Activated T-helper 1 cell treated with anti-CD3 and anti-CD28 coated beads, Interleukin-12 subunit alpha, Interleukin-12 subunit beta, Interleukin-2, Interleukin-4 antibody, amounts not matched to agents 30 ng/mL and 10 ng/mL and 1 ng/mL, durations not matched to agents 14 hours and 24 hours and 36 hours (primary cell): ENCODE data around the gene DACT1. TPM values are rescaled to one million over a fixed set of nuclear protein-coding genes. Genes with fewer than 3 reads are reported as not detected.

Source experiments
- DNase-seq: peaks from one replicate; pipeline ENCODE4 v3.0.0; 2021; ENCODE audit warnings: low spot score
- H3K27ac Mint-ChIP-seq: one replicate; pipeline ENCODE4 v1.8.0; 2021; ENCODE audit warnings: mild to moderate bottlenecking, mixed read lengths
- H3K27me3 Mint-ChIP-seq: one replicate; pipeline ENCODE4 v1.8.0; 2022; ENCODE audit warnings: mild to moderate bottlenecking, moderate library complexity, mixed read lengths; ENCODE audit not compliant: insufficient read depth
- H3K36me3 Mint-ChIP-seq: one replicate; pipeline ENCODE4 v1.8.0; 2021; ENCODE audit warnings: low read depth, mixed read lengths
- H3K4me1 Mint-ChIP-seq: one replicate; pipeline ENCODE4 v1.8.0; 2021; ENCODE audit warnings: low read depth, mixed read lengths
- H3K4me3 Mint-ChIP-seq: one replicate; pipeline ENCODE4 v1.8.0; 2021; ENCODE audit warnings: mild to moderate bottlenecking, moderate library complexity, mixed read lengths
- H3K9me3 Mint-ChIP-seq: one replicate; pipeline ENCODE4 v1.8.0; 2021; ENCODE audit warnings: mixed read lengths
- intact Hi-C: fragments of 100-400 bp; cut with micrococcal nuclease; formaldehyde crosslinking; loops from one replicate; pipeline ENCODE4 v1.15.1; 2024
- total RNA-seq: library from RNA; stranded (reverse); gene quantifications from 2 replicates; pipeline ENCODE4 v1.2.3, GENCODE V29; 2022

The DACT1 gene
- total RNA-seq, 1 donor from 2014 or later: 1.6 TPM

DNA sequence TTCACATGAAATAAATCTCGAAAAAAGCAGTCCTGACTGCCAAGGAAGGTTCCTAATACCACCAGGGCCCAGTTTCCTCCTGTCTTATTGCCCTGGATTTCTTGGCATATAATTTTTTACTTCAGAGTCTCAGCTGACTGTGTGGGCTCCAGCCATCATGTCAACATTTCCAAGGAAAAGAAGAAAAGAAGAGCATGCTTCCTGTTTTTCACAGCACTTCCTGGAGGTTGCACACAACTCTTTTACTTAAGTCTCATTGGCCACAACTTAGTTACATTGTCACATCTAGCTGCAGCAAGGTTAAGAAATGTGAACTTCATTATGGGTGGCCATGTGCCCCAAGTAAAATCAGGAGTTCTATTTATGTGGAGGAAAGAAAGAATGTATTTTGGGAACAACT lies 24.3 kb downstream of the DACT1 start:
- Mint-ChIP-seq H3K9me3 (no peaks in the 10 kb centered on the region), H3K36me3 (peaks cover 2% of the 10 kb centered on the region), H3K4me3 (no peak overlapping the region), H3K4me1 (peaks cover 16% of the 10 kb centered on the region), H3K27me3 (no peaks in the 10 kb centered on the region), H3K27ac (peak overlapping the region; percentile 40)
- no peak for DNase-seq
- intact Hi-C loops: loop anchor here (1.0 kb wide), 1 partner anchor 24 kb away; no protein-coding TSS in a partner anchor

DNA sequence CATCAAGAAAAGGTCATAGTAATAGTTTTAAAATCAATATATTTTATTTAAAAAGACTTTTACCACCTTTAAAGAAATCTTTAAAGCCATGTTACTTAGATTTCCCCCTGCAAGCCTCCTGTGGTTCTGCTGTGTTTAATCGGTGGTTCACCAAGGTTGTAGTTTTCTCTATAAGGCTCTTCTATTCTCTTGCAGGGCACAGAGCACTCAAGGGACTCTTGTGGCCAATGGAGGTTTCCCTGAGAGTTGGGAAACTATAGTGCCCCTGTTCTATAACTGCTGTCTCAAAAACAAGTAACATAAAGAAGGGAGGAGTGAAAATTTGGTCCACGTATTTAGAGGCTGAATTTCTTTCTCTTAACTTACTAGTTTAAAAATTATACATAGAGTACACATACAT lies 25.0 kb downstream of the DACT1 start:
- intact Hi-C loops: loop anchor here (1.0 kb wide), 1 partner anchor 24 kb away; no protein-coding TSS in a partner anchor
- peaks cover 2% of the 10 kb centered on the region for H3K36me3 Mint-ChIP-seq
- H3K27me3 Mint-ChIP-seq: no peaks in the 10 kb centered on the region
- H3K4me3 Mint-ChIP-seq: no peak overlapping the region
- no peaks in the 10 kb centered on the region for H3K9me3 Mint-ChIP-seq
- no peak overlapping the region for H3K27ac Mint-ChIP-seq
- DNase-seq: no peak
- H3K4me1 Mint-ChIP-seq: peaks cover 16% of the 10 kb centered on the region

DNA sequence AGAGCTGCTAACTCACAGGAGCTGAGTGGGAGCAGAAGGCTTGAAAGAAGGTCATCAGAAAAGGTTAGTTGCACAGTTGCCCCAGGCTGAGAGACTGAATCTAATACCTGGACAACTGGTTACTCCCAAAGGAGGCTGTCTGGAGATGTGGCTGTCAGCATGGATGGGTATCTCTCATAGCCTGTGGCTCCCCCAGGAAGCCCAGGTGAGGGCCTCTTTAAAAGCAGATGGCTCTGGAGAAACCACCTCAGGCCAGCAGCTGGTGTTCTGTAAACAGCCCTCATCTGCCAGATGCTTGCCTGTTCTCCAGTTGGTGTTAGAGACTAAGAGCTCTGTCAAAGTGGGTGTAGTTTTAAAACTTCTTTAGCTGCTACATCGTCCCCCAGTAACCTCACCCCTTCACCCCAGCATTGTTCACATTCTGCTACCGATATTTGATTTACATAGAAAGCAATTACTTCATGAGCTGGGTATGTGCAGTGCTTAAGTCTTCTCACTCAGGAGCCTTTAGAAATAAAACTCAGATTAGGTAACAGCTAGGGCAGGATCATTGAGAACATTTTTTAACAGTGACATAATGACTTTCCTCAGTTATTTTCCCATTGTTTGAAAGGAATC lies 25.8 kb downstream of the DACT1 start:
- no peak overlapping the region for H3K27ac Mint-ChIP-seq
- no peak overlapping the region for H3K4me3 Mint-ChIP-seq
- peaks cover 2% of the 10 kb centered on the region for H3K36me3 Mint-ChIP-seq
- H3K9me3 Mint-ChIP-seq: no peaks in the 10 kb centered on the region
- no peak for DNase-seq
- H3K27me3 Mint-ChIP-seq: no peaks in the 10 kb centered on the region
- H3K4me1 Mint-ChIP-seq: peaks cover 16% of the 10 kb centered on the region
- intact Hi-C loops: no loop called here

DNA sequence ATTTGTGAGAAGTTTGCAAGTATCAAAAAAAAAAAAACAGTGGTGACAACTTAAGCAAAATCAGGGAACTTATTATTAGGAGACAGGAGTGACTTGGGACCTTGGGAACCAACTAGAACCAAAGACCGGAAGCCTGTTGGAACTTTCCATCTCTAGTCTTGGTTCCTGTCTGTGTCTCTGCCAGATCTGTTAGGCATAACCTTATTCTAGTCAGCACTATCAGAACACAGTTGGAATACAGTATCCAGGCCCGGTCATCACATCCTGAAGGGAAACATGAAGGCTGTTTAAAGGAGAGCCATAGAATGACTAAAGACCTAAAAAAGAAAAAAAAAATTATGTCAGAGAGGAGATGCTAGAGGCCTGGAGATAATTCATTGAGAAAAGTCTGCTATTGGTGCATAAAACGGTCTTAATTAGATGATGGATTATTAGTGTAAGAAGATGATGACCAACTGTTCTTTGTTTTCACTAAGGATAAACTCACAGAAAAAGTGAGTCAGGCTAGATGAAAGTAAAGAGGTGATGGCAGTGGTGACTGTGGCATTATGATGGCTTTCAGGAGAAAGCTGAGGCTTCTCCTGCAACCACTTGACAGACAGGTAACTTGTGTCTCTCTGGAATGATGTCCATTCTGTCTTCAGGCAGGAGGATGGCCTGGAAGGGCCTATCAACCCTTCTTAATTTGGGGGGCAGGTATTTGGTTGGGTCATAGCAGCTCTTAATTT lies 28.2 kb downstream of the DACT1 start:
- peak overlapping the region; percentile 6 for H3K27ac Mint-ChIP-seq
- peaks cover 16% of the 10 kb centered on the region for H3K4me1 Mint-ChIP-seq
- peaks cover 2% of the 10 kb centered on the region for H3K36me3 Mint-ChIP-seq
- no peak overlapping the region for H3K4me3 Mint-ChIP-seq
- intact Hi-C loops: no loop called here
- no peaks in the 10 kb centered on the region for H3K27me3 Mint-ChIP-seq
- H3K9me3 Mint-ChIP-seq: no peaks in the 10 kb centered on the region
- no peak for DNase-seq

DNA sequence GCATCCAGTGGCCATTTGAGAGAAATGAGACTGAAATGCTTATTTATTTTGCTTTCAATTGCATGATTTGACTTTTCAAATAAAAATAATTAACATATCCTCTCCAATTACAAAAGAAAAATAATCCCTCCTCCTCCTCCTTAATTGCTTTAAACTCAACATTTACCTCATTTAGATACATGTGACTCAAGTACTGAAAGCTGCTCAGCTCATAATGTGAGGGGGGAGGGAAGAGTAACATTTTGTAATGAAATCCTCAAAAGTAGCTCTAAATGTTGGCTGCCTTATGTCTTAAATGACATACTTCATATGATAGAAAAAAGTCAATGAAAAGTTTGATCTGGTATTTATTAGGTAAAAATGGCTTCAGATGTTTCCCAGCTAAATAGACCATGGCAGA lies 29.0 kb downstream of the DACT1 start:
- Mint-ChIP-seq H3K4me3 (no peak overlapping the region), H3K4me1 (peaks cover 13% of the 10 kb centered on the region), H3K36me3 (peaks cover 2% of the 10 kb centered on the region), H3K27ac (no peak overlapping the region), H3K27me3 (no peaks in the 10 kb centered on the region), H3K9me3 (no peaks in the 10 kb centered on the region)
- intact Hi-C loops: no loop called here
- no peak for DNase-seq

DNA sequence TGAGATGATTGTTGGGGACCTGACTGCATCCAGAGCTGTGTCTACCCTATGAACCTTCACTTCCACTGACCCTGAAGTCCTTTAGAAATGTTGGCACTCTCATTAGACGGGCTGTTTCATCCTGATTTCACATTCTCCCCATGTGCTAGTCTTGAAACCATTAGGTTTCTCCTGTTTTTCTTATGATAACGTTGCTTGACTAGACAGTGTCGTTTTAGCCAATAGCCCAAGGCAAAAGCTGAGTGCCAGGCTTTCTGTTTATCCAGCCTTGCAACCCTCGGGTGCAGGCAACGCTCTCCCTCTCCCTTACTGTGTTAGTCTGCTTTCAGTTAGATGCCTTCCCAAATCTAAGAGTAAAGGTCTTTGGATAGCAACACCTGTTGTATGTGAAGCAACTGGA lies 30.1 kb downstream of the DACT1 start:
- no peaks in the 10 kb centered on the region for H3K9me3 Mint-ChIP-seq
- intact Hi-C loops: no loop called here
- H3K27me3 Mint-ChIP-seq: peaks cover 5% of the 10 kb centered on the region

DNA sequence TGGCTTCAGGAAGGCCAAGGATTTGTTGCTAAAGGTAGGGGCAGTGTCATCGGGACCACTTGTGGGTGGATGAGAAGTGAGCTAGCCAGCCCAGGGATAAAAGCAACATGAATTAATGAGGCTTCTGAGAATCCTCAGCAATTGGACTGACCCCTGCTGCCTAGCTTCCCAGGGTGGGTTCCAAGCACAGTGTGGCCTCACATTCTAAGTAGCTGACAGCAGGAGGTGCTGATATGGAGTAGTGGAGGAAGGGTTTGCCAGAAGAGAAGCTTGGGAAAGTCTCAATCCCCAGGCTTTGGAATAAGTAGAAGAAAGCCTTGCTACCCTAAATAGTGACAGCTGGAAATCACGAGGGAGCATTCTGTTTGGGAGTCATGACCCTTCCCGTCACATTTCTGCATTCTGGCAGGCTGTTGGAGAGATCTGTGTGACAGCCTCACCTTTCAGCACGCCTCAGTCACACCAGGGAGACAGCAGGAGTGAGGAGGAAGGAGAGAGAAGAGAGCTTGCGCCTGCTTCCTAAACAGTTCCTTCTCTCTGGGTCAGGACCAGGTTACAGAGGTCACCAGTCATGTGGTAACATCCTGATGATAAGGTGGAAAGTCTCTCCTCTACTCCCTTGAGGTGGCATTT lies 31.2 kb downstream of the DACT1 start:
- Mint-ChIP-seq H3K27ac (no peak overlapping the region), H3K4me3 (no peak overlapping the region), H3K36me3 (no peaks in the 10 kb centered on the region), H3K9me3 (no peaks in the 10 kb centered on the region), H3K27me3 (peaks cover 8% of the 10 kb centered on the region), H3K4me1 (peaks cover 4% of the 10 kb centered on the region)
- intact Hi-C loops: no loop called here
- no peak for DNase-seq

More for the DNA sequence above, 30.1 kb downstream of the DACT1 start:
- DNase-seq: no peak
- no peaks in the 10 kb centered on the region for H3K36me3 Mint-ChIP-seq
- H3K4me3 Mint-ChIP-seq: no peak overlapping the region
- H3K27ac Mint-ChIP-seq: no peak overlapping the region
- peaks cover 4% of the 10 kb centered on the region for H3K4me1 Mint-ChIP-seq

DNA sequence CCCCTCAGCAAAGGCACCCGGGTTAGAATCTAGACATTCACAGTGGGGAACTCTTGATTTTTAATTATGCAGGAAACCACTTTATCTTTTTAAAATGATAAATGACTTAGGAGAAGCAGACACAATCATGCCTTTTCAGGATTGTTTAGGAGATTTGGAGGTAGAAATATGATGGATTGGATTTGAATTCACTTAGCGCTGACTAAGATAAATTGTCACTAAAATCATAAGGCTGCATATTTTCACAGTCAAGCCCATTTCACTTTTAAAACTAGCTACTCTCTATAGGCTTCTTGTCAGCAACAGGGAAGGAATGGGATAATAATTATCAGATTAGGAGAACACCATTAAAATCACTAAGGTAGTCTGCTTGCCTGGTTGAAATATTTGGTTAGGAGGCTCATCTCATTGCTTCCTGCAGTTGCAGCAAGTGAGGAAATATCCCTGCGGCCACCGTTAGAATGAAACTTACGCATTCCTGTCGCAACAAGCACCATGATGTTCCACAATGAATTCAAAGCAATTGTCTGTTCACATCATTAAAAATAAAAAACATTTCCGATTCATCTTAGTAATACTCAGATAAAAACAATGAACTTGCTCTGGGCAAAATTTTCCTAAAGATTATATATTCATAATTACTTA lies 31.9 kb downstream of the DACT1 start:
- Mint-ChIP-seq H3K9me3 (no peaks in the 10 kb centered on the region), H3K36me3 (no peaks in the 10 kb centered on the region), H3K27ac (no peak overlapping the region), H3K4me1 (peaks cover 4% of the 10 kb centered on the region), H3K27me3 (peaks cover 8% of the 10 kb centered on the region), H3K4me3 (no peak overlapping the region)
- no peak for DNase-seq
- intact Hi-C loops: no loop called here

DNA sequence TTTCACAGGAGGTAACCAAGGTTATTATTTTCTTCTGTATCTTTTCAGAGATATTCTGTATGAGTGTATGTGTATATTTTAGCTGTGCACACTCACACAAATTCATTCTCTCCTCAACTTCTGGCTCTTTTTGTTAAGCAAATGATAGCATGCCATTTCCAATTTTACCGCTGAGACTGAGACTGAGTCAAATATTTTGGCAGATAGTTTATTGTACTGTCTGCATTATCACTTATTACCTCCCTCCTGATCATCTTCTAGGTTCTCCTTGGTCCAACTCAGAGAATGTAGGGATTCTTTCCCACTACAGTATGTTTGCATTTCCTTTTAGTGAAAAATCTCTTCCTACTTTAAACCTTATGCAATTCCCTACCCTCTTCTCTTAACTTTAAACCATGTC lies 33.3 kb downstream of the DACT1 start:
- Mint-ChIP-seq H3K4me1 (peaks cover 3% of the 10 kb centered on the region), H3K36me3 (no peaks in the 10 kb centered on the region), H3K27me3 (peaks cover 8% of the 10 kb centered on the region), H3K9me3 (no peaks in the 10 kb centered on the region), H3K4me3 (no peak overlapping the region), H3K27ac (no peak overlapping the region)
- intact Hi-C loops: no loop called here
- no peak for DNase-seq

DNA sequence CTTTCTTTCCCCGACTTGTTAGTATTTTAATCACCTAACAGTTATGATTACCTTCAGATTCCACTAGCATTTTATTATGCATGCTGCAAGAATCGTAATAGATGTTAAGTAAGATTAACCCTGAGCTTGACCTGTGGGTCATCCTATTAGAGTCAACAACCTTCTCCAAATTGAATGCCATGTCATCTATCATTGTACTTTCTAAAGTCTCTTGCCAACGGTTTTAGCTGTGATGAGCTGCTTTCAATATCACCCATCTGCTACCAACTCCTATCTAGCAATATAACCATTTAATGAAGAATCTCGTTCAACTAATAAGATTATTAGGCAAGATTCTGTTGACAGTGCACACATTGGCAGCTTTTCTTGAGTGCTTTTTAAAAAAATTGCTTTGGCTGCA lies 33.7 kb downstream of the DACT1 start:
- no peaks in the 10 kb centered on the region for H3K36me3 Mint-ChIP-seq
- H3K9me3 Mint-ChIP-seq: no peaks in the 10 kb centered on the region
- peaks cover 8% of the 10 kb centered on the region for H3K27me3 Mint-ChIP-seq
- no peak for DNase-seq
- intact Hi-C loops: no loop called here
- no peak overlapping the region for H3K27ac Mint-ChIP-seq
- no peaks in the 10 kb centered on the region for H3K4me1 Mint-ChIP-seq
- H3K4me3 Mint-ChIP-seq: no peak overlapping the region

DNA sequence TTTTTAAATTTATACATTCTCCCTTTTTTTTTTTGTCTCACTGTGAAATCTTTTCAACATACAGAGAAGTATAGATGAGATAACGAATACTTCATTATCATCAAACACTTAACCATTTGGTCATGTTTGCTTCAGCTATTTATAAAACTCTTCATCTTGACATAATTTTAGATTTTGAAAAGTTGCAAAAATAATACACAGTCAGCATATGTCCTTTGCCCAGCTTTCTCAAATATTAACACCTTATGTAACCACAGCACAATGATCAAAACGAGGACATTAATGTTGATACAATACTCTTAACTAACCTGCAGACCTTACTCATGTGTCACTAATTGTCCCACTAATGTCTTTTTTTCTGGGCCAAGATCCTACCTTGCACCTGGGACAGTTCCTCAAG lies 36.0 kb downstream of the DACT1 start:
- H3K4me3 Mint-ChIP-seq: no peak overlapping the region
- no peaks in the 10 kb centered on the region for H3K4me1 Mint-ChIP-seq
- H3K36me3 Mint-ChIP-seq: no peaks in the 10 kb centered on the region
- H3K9me3 Mint-ChIP-seq: no peaks in the 10 kb centered on the region
- DNase-seq: no peak
- H3K27me3 Mint-ChIP-seq: peaks cover 10% of the 10 kb centered on the region
- no peak overlapping the region for H3K27ac Mint-ChIP-seq
- intact Hi-C loops: no loop called here

DNA sequence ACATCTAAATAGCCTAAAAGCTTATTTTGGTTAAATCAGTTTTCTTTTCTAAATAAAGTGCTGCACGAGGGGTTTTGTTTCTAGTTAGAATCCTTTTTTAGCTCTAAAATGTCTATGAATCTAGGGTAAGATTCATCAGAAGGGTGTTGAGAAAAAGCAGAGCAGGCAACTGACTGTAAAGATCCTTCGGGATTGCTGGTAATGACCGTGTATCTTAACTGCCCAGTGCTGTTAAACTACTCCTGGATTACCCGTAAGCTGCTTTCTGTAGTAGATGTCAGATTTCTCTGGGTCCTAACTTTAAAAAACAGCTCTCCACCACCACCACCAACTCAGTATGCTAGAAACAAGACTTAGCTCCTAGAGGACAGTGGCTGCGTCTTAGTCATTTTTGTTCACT lies 39.2 kb downstream of the DACT1 start:
- no peaks in the 10 kb centered on the region for H3K9me3 Mint-ChIP-seq
- H3K27me3 Mint-ChIP-seq: peaks cover 10% of the 10 kb centered on the region
- intact Hi-C loops: no loop called here
- H3K4me3 Mint-ChIP-seq: no peak overlapping the region
- H3K36me3 Mint-ChIP-seq: no peaks in the 10 kb centered on the region
- H3K4me1 Mint-ChIP-seq: no peaks in the 10 kb centered on the region
- H3K27ac Mint-ChIP-seq: no peak overlapping the region
- DNase-seq: no peak

DNA sequence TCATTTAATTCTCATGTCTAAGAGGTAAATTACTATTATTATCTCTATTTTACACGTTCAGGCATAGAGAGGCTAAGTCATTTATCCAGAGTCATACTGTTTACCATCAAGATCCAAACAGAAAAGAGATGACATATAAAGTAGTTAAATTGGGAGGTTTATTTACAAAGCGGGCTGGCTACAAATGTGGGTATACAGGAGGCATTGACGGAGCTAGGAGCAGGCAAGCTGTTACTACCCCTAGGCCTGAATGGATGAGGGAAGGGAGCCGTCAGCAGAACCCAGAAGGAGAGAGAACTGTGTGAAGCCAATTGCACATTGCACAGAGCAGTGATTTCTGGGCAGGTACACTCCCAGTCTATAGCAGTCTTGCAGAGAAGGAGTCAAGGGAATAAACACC lies 39.8 kb downstream of the DACT1 start:
- H3K9me3 Mint-ChIP-seq: no peaks in the 10 kb centered on the region
- H3K27me3 Mint-ChIP-seq: peaks cover 8% of the 10 kb centered on the region
- no peaks in the 10 kb centered on the region for H3K4me1 Mint-ChIP-seq
- no peaks in the 10 kb centered on the region for H3K36me3 Mint-ChIP-seq
- intact Hi-C loops: no loop called here
- no peak for DNase-seq
- no peak overlapping the region for H3K4me3 Mint-ChIP-seq
- no peak overlapping the region for H3K27ac Mint-ChIP-seq
